HepG2 (cell line): Measurements from ENCODE around the gene CER1.

Experiments
- DDIT3 ChIP-seq: sonication (generic); formaldehyde crosslinking; IDR thresholded peaks from 2 replicates; pipeline ENCODE4 v1.4.0; 2020; ENCODE audit warnings: mild to moderate bottlenecking, missing genetic modification reagents
- GABPA ChIP-seq, 2 experiments: IDR thresholded peaks; 2 replicates each; pipeline ENCODE4 v1.6.1; 2011 to 2016; ENCODE audit warnings: low read depth in 2 of 2, low read length in 1 of 2, missing biosample characterization in 1 of 2, missing genetic modification characterization in 1 of 2
- KDM1A ChIP-seq: IDR thresholded peaks from 2 replicates; pipeline ENCODE4 v1.6.1; 2016; ENCODE audit warnings: missing compliant biosample characterization
- MAF1 ChIP-seq: sonication (generic); formaldehyde crosslinking; IDR thresholded peaks from 2 replicates; pipeline ENCODE4 v1.5.0; 2020; ENCODE audit warnings: missing genetic modification reagents, borderline replicate concordance
- NFYB ChIP-seq: sonication (generic); formaldehyde crosslinking; IDR thresholded peaks from 2 replicates; pipeline ENCODE4 v1.4.0; 2020; ENCODE audit warnings: missing genetic modification reagents
- SRSF1 ChIP-seq: fragments of 200-400 bp; formaldehyde crosslinking; optimal IDR thresholded peaks from 2 replicates; pipeline ENCODE3; 2017; ENCODE audit warnings: mild to moderate bottlenecking, low read depth, low read length, moderate library complexity
- ZBTB43 ChIP-seq: sonication (generic); formaldehyde crosslinking; conservative IDR thresholded peaks from 2 replicates; pipeline ENCODE4 v1.4.0; 2020; ENCODE audit warnings: missing genetic modification reagents
- ZNF275 ChIP-seq: sonication (generic); formaldehyde crosslinking; IDR thresholded peaks from 2 replicates; pipeline ENCODE4 v1.8.0; 2022; ENCODE audit warnings: missing genetic modification reagents, mild to moderate bottlenecking, inconsistent platforms, borderline replicate concordance
- TF ChIP-seq, protein P1 (sequence below): IDR thresholded peaks from 2 replicates; pipeline ENCODE4 v1.6.1; 2012; ENCODE audit warnings: inconsistent platforms
- TF ChIP-seq, protein P2 (sequence below): sonication (generic); formaldehyde crosslinking; IDR thresholded peaks from 2 replicates; pipeline ENCODE4 v1.5.0; 2020; ENCODE audit warnings: missing genetic modification reagents, mild to moderate bottlenecking, borderline replicate concordance

DNA sequence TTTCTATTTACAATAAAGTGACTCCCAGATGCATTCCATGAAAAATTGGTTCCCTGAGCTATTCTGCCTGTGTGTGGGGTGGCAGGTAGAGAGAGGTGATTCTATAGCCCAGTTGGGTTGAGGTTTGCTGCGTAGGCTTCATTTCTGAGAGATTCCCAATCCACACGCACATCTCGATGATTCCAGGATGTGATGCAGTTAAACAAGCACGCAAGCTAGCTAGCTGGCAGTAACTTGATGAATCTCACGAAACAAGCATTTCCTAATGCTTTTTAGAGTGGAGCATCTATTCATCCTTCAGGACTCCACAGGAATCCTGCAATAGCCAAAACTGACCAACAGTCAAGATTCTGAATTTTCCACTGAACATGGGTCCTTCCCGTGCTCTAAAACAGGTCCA is 43.8 kb upstream of the CER1 start:
- TF ChIP-seq, protein P1, sequence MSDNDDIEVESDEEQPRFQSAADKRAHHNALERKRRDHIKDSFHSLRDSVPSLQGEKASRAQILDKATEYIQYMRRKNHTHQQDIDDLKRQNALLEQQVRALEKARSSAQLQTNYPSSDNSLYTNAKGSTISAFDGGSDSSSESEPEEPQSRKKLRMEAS: no peak
- TF ChIP-seq ZNF275 (CRISPR knock-in tag) (no peak), GABPA (IDR thresholded peaks at IDR 0.05; ENCODE audit: low read depth, low read length) (no peak), GABPA (CRISPR knock-in tag; IDR thresholded peaks at IDR 0.05; ENCODE audit: low read depth) (no peak), ZBTB43 (CRISPR knock-in tag) (no peak), NFYB (CRISPR knock-in tag) (no peak), KDM1A (CRISPR knock-in tag) (no peak), MAF1 (no peak), SRSF1 (no peak), DDIT3 (CRISPR knock-in tag) (no peak)
- TF ChIP-seq, protein P2, sequence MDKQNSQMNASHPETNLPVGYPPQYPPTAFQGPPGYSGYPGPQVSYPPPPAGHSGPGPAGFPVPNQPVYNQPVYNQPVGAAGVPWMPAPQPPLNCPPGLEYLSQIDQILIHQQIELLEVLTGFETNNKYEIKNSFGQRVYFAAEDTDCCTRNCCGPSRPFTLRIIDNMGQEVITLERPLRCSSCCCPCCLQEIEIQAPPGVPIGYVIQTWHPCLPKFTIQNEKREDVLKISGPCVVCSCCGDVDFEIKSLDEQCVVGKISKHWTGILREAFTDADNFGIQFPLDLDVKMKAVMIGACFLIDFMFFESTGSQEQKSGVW (CRISPR knock-in tag): no peak
